Nephron progenitor cell (in vitro differentiated cells): ENCODE measurements around the gene ALG8.
A peak's percentile ranks its signal among the peaks of the same experiment; 100 is the strongest.

Experiments used
- DNase-seq: peaks from one replicate; pipeline ENCODE4 v3.0.0; 2021
- H3K27ac Mint-ChIP-seq: 2 replicates; pipeline ENCODE4 v1.8.0; 2021; ENCODE audit warnings: mild to moderate bottlenecking, moderate library complexity, mixed read lengths
- H3K27me3 Mint-ChIP-seq: 2 replicates; pipeline ENCODE4 v1.8.0; 2021; ENCODE audit warnings: mild to moderate bottlenecking, low read depth, mixed read lengths; ENCODE audit not compliant: poor library complexity
- H3K36me3 Mint-ChIP-seq: 2 replicates; pipeline ENCODE4 v1.8.0; 2021; ENCODE audit warnings: low read depth, mixed read lengths
- H3K4me1 Mint-ChIP-seq: 2 replicates; pipeline ENCODE4 v1.8.0; 2021; ENCODE audit warnings: mixed read lengths
- H3K4me3 Mint-ChIP-seq: 2 replicates; pipeline ENCODE4 v1.8.0; 2021; ENCODE audit warnings: mild to moderate bottlenecking, moderate library complexity, mixed read lengths
- H3K9me3 Mint-ChIP-seq: 2 replicates; pipeline ENCODE4 v1.8.0; 2021; ENCODE audit warnings: mild to moderate bottlenecking, moderate library complexity, mixed read lengths
- CTCF ChIP-seq: fragments of 200-600 bp; sonication (generic); IDR thresholded peaks from 2 replicates; pipeline ENCODE4 v1.5.0; 2021; ENCODE audit warnings: antibody characterized with exemption

Gene ALG8

GRCh38 chr11:78170413-78170812 is 31.0 kb upstream of the ALG8 start:
- Mint-ChIP-seq H3K9me3 (no peaks in the 10 kb centered on the region), H3K4me3 (no peak overlapping the region), H3K27me3 (peaks cover 5% of the 10 kb centered on the region), H3K36me3 (peaks cover 26% of the 10 kb centered on the region), H3K27ac (no peak overlapping the region), H3K4me1 (peaks cover 19% of the 10 kb centered on the region)
- no peak for TF ChIP-seq CTCF
- no peak for DNase-seq

GRCh38 chr11:78168539-78169477 is 29.4 kb upstream of the ALG8 start:
- peaks cover 19% of the 10 kb centered on the region for H3K4me1 Mint-ChIP-seq

GRCh38 chr11:78166855-78167469 is 27.5 kb upstream of the ALG8 start:
- DNase-seq, result no peak
- H3K36me3 Mint-ChIP-seq, result no peaks in the 10 kb centered on the region

More at GRCh38 chr11:78168539-78169477, 29.4 kb upstream of the ALG8 start:
- no peak for TF ChIP-seq CTCF
- Mint-ChIP-seq H3K4me3 (no peak overlapping the region), H3K9me3 (no peaks in the 10 kb centered on the region), H3K27me3 (peaks cover 12% of the 10 kb centered on the region), H3K36me3 (peaks cover 16% of the 10 kb centered on the region), H3K27ac (peak overlapping the region; percentile 75)
- no peak for DNase-seq

GRCh38 chr11:78164471-78164870 is 25.0 kb upstream of the ALG8 start:
- TF ChIP-seq CTCF, result no peak
- peaks cover 14% of the 10 kb centered on the region for H3K4me1 Mint-ChIP-seq
- no peak overlapping the region for H3K27ac Mint-ChIP-seq
- peaks cover 14% of the 10 kb centered on the region for H3K27me3 Mint-ChIP-seq
- no peak for DNase-seq
- no peaks in the 10 kb centered on the region for H3K9me3 Mint-ChIP-seq
- no peaks in the 10 kb centered on the region for H3K36me3 Mint-ChIP-seq
- H3K4me3 Mint-ChIP-seq, result no peak overlapping the region

More at GRCh38 chr11:78166855-78167469, 27.5 kb upstream of the ALG8 start:
- H3K27ac Mint-ChIP-seq, result no peak overlapping the region
- H3K27me3 Mint-ChIP-seq, result peaks cover 14% of the 10 kb centered on the region
- no peak overlapping the region for H3K4me3 Mint-ChIP-seq
- peaks cover 19% of the 10 kb centered on the region for H3K4me1 Mint-ChIP-seq
- no peaks in the 10 kb centered on the region for H3K9me3 Mint-ChIP-seq
- no peak for TF ChIP-seq CTCF

GRCh38 chr11:78163828-78164227 is 24.4 kb upstream of the ALG8 start:
- TF ChIP-seq CTCF, result no peak
- H3K9me3 Mint-ChIP-seq, result no peaks in the 10 kb centered on the region
- peaks cover 9% of the 10 kb centered on the region for H3K4me1 Mint-ChIP-seq
- H3K27me3 Mint-ChIP-seq, result peaks cover 14% of the 10 kb centered on the region
- no peaks in the 10 kb centered on the region for H3K36me3 Mint-ChIP-seq
- H3K27ac Mint-ChIP-seq, result no peak overlapping the region
- no peak overlapping the region for H3K4me3 Mint-ChIP-seq
- no peak for DNase-seq
